Erythroblast (primary cell): Measurements from ENCODE around the gene SOX12.

Source experiments
- GATA1 ChIP-seq: IDR thresholded peaks from 2 replicates; pipeline ENCODE4 v1.6.1; 2011; ENCODE audit warnings: low read depth, mild to moderate bottlenecking, control low read depth, low read length, moderate library complexity
- POLR2A ChIP-seq: IDR thresholded peaks from 2 replicates; pipeline ENCODE4 v1.6.1; 2011; ENCODE audit warnings: mild to moderate bottlenecking, low read length

- no peak for TF ChIP-seq POLR2A
- TF ChIP-seq GATA1, result no peak
Measured at GRCh38 chr20:305745-306144, 19.6 kb upstream of the SOX12 start.
